ENCODE measurements around the gene KCTD21.

Gene KCTD21

DNA sequence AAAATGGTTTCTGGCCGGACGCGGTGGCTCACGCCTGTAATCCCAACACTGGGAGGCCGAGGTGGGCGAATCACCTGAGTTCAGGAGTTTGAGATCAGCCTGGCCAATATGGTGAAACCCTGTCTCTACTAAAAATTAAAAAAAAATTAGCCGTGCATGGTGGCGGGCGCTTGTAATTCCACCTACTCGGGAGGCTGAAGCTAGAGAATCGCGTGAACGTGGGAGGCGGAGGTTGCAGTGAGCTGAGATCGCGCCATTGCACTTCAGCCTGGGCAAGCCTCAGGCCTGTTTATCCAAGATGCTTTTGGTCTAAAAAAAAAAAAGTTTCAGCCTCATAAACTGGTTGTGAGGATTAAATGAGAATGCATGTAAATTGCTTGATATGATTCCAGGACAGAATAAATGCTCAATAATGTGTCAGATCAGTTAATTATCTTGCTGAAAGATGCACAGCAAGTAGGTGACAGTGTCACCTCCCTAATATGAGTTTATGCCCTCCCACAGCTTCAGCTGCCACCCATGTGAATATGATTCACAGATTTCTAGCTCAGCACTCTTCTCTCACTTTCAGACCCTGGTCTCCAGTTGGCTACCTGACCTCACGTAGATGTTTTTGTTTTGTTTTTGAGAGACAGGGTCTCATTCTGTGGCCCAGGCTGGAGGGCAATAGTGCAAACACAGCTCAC is 47.9 kb downstream of the KCTD21 start:
- no peak for DNase-seq (ENCODE audit: insufficient read length, low spot score)
- FAIRE-seq, result no peak
- TF ChIP-seq POLR2A (IDR thresholded peaks at IDR 0.05; ENCODE audit: low read depth, low read length), result no peak

DNA sequence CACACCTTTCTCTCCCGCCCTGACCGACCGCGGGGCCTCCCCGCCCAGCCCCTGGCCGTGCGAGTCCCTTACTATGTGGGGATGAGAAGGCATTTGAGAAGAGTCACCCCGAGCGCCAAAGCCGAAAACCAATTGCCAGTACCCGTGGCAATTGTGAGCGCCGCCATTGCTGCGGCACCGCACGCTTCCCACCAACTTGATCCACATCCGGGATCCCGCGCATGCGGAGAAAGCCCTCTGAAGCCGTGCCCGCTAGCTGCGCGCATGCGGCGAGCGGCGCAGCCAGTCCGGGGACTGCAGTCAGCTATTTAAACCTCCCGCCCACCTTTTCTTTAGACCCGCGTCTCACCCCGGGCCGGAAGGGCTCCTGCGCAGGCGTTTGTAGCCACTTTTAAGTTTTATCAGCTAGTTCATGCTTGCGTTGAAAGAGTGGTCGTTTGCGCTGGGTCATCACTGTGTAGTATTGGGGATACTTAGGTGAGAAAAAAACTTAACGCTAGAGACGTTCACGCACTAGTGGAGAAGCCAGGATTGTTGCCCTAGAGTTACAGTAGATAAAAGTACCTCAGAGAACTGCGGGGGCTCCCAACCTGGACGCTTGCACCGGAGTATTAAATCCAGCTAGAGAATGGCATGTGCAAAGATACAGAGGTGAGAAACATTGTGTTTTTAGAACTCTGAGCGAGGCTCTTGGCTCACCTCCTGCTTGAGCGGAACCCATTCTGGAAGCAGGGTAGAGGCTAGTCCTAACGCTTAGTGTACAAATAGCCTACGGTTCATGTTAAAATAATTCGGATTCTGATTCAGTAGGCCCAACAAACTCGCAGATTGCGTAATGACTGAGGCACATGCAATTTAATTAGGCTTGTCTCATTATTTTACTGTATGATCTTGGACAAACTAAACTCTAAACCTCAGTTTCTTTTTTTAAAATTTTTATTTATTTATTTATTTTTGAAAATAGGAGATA is 48.7 kb downstream of the KCTD21 start, which contains the start of gene ALG8:
ALG8 (minus strand) TSS at position 205 of the 970 bp plus-strand sequence; CDS start at position 167, 38 bp downstream.
- FAIRE-seq, result no peak
- peak; percentile 99 for DNase-seq (ENCODE audit: insufficient read length, low spot score)
- TF ChIP-seq POLR2A (IDR thresholded peaks at IDR 0.05; ENCODE audit: low read depth, low read length), result peak; percentile 89

DNA sequence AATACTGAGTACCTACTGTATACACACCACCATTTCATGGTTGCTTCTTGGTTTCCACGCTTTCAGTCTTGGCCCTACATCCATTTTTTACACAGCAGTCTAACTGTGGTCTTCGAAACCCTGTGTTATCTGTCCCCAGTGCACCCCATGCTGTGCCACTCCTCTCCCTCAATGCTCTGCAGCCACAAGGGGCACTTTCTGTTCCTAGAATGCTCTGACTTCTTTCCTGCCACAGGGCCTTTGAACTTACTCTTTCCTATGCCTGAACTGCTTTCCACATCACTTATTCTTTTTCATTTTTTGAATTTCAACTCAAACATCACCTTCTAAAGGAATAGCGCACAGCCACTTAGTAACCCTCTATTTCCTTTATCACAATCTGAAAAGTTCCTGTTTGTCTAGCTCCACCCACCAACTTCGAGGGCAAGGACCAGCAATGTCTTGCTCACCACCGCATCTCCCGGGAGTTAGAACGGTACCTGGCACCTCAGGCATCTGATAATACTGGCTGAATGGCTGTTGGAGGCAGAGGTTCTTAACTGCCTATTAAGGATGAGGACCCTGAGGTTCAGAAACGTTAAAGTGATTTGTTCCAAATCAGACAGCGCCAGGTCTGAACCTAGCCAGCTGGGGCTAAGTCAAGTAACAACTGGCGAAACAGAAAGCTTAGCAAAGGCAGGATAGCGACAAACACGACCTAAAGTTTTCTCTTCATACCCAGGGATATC is 49.6 kb downstream of the KCTD21 start:
- DNase-seq (ENCODE audit: insufficient read length, low spot score), result peak; percentile 40
- FAIRE-seq, result no peak
- TF ChIP-seq POLR2A (IDR thresholded peaks at IDR 0.05; ENCODE audit: low read depth, low read length), result no peak

DNA sequence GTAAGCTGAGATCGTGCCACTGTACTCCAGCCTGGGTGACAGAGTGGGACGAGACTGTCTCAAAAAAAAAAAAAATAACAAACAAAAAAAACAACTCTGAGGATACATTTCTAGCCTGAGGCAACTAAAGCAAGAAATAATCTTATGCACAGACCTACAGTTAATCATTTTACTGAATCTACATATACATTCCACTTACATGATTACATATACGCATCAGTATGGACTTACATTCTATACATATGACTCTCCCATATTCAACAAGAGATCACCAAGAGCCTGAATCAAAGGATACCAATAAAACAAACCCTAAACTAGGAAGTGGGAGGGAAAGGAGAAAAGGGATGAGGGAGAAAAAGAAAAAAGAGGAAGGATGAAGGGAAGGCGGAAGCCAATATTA is 50.1 kb downstream of the KCTD21 start:
- FAIRE-seq (no peak), DNase-seq (ENCODE audit: insufficient read length, low spot score) (no peak)
- no peak for TF ChIP-seq POLR2A (IDR thresholded peaks at IDR 0.05; ENCODE audit: low read depth, low read length)

DNA sequence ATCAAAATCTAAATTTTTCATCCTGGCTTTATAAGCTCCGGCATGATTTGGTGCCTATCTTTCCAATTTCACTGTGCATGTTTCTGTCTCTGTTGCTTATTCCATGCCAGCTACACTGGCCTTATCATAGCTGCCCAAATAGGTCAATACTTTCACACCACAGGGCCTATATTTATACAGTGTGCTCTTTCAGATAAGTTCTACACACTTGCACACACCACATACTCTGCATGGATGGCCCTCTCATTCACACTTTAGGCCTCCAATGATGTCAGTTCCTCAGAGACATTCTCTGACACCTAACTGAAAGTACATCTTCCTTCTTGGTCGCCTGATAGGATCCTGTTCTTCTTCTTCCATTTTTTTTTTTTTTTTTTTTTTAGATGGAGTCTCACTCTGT is 56.0 kb downstream of the KCTD21 start:
- FAIRE-seq, result no peak

DNA sequence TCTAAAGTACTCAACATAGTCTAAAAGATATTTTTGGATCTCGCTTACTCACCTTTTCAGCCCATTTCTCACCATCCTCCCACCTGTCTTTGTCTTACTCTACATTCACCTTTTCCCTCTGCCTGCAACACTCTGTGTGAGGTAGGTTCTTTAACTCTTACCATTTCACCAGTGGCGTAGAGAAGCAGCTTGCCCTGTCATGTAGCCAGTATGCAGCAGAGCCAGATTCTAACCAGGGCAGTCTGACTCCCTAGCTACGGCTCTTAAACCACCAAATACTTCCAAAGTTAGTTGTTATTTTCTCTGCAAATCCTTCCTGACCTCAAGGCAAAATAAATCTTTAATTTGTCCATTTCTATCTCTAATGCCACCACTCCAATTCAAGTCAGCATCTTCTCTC is 56.5 kb downstream of the KCTD21 start:
- DNase-seq (ENCODE audit: insufficient read length, low spot score) (no peak), FAIRE-seq (no peak)
- no peak for TF ChIP-seq POLR2A (IDR thresholded peaks at IDR 0.05; ENCODE audit: low read depth, low read length)

More for the DNA sequence above, 56.0 kb downstream of the KCTD21 start:
- no peak for TF ChIP-seq POLR2A (IDR thresholded peaks at IDR 0.05; ENCODE audit: low read depth, low read length)
- DNase-seq (ENCODE audit: insufficient read length, low spot score), result no peak

DNA sequence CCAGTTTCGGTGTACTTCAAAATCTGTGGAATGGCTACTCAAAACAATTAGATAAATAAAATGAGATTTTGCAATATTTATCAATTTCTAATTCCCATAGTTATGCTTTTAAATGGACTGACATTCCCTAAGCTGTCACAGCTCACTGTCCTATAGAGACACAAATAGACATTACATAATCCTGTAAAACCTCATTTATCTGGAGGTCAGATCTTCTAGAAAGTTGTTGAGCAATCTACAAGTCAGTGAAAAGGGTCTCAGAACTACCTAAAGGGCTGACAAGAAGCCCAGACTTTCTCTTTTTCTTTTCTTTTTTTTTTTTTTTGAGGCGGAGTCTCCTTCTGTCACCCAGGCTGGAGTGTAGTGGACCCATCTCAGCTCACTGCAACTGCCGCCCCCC is 61.0 kb downstream of the KCTD21 start:
- DNase-seq (ENCODE audit: insufficient read length, low spot score) (no peak), FAIRE-seq (no peak)
- TF ChIP-seq POLR2A (IDR thresholded peaks at IDR 0.05; ENCODE audit: low read depth, low read length), result no peak
